ENCODE measurements around the gene AGRN.
"Not testable (repeated sequence)": the region's sequence is repeated elsewhere in the genome, so short reads cannot be mapped to it uniquely, and the experiment has no call there.

The AGRN gene

GRCh38 chr1:1053682-1054081 lies 33.8 kb downstream of the AGRN start:
- no peak for DNase-seq (ENCODE audit: low spot score)

GRCh38 chr1:1054099-1054700 lies 34.3 kb downstream of the AGRN start:
- DNase-seq (ENCODE audit: low spot score) = no peak

DNA sequence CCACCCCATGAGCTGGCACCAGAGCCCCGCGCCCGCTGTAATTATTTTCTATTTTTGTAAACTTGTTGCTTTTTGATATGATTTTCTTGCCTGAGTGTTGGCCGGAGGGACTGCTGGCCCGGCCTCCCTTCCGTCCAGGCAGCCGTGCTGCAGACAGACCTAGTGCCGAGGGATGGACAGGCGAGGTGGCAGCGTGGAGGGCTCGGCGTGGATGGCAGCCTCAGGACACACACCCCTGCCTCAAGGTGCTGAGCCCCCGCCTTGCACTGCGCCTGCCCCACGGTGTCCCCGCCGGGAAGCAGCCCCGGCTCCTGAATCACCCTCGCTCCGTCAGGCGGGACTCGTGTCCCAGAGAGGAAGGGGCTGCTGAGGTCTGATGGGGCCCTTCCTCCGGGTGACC lies 35.1 kb downstream of the AGRN start:
- no peak for DNase-seq (ENCODE audit: low spot score)

- DNase-seq (ENCODE audit: low spot score) = no peak
Measured at GRCh38 chr1:1055841-1056736, 36.2 kb downstream of the AGRN start.

GRCh38 chr1:1057769-1058087 lies 37.8 kb downstream of the AGRN start:
- DNase-seq (ENCODE audit: low spot score) = not testable (repeated sequence)

DNA sequence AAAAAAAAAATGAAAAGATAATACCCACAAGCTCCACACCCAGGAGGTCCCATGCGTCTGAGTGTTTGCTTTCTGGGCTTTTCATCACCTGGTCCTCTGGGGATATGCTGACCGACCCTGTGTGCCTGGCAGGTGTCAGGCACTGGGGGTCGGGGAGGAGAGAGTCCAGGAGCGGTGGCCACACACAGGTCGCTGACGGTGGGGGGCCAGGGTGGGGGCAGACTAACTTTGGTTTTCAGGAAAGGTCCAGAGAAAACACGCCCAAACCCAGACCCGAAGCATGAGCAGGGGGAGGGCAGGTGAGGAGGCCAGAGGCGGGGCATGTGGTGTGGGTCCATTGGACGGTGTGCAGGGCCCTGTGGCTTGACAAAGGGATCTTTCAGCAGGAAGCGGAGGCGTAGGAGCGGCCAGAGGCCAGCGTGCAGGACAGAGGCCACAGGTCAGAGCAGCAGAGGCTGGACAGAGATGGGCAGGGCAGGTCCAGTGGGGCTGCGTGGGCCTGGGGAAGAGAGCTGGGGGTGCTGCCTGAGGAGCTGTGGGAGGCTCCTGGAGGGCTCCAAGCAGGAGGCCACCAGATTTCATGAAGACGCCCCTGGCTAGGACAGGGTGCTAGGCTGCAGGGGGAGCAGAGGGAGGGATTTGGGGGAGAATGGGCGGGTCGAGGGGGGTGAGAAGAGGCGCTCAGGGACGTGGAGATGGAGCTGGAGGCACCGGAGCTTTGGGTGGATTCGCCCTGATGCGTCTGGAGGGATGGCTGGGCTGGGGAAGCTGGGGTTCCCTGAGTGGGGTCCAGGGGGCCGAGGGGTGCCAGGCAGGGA lies 38.4 kb downstream of the AGRN start:
- no peak for DNase-seq (ENCODE audit: low spot score)

GRCh38 chr1:1058921-1059493 lies 39.1 kb downstream of the AGRN start:
- DNase-seq (ENCODE audit: low spot score) = no peak

DNA sequence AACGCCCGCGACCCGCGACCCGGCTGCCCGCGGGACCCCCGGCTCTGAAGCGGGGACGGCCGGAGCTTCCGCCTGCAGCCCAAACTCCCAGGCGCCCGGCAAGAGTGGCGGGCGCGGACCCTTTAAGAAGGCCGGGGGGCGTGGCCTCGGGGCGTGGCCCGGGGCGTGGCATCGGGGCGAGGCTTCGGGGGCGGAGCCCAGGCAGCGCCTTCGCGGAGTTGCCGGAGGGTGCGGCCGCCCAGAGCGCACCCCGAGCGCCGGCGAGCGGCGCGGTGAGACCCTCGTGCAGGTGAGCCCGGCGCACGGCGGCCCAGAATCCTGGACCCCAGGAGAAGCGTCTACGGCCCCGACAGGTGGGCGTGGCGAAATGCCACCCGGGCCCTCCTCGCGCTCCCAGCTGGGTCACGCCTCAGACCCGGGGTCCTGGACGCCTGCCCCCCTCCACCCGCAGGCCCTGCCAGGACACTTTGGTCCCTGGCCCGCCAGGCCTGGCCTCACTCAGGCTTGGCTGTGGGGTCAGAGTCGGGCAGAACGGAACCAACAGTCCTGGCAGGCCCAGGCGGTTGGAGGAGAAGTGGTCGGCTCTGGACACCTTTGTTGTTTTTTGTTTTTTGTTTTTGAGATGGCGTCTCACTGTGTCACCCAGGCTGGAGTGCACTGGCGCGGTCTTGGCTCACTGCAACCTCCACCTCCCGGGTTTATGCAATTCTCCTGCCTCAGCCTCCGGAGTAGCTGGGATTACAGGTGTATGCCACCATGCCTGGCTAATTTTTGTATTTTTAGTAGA lies 39.8 kb downstream of the AGRN start:
- DNase-seq (ENCODE audit: low spot score) = peak; percentile 96

GRCh38 chr1:1060281-1061000 lies 40.5 kb downstream of the AGRN start:
- no peak for DNase-seq (ENCODE audit: low spot score)

DNA sequence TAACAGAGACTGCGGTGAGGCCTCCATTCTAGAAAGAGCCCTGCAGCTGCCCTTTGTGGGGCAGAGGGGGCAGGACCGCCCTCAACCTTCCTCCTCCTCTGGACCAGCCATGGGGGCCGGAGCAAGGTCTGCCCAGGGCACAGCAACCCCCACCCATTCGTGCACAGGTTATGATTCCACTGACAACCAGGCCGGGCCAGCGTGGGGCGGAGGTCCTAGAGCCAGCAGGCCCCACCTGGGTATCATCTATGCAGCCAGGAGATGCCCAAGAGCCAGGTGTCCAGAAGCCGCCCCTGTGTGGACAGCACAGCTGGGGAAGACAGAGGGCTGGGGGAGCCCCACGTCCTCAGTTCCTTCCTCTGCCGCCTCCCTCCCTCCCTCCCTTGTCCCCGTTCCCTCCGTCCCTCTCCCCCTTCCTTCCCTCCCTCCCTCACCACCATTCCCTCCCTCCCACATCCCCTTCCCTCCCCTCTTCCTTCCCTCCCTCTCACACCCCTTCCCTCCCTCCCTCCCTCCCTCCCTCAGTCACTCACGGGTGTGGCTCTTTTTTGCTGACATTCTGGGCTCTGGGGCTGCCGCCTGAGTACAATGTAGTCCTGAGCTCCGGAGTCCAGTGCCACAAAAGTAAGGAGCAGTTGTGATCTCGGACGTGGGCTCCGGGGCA lies 41.9 kb downstream of the AGRN start:
- no peak for DNase-seq (ENCODE audit: low spot score)

- no peak for DNase-seq (ENCODE audit: low spot score)
Measured at GRCh38 chr1:1062348-1063163, 42.6 kb downstream of the AGRN start.

- DNase-seq (ENCODE audit: low spot score) = no peak
Measured at GRCh38 chr1:1063261-1063944, 43.5 kb downstream of the AGRN start.

DNA sequence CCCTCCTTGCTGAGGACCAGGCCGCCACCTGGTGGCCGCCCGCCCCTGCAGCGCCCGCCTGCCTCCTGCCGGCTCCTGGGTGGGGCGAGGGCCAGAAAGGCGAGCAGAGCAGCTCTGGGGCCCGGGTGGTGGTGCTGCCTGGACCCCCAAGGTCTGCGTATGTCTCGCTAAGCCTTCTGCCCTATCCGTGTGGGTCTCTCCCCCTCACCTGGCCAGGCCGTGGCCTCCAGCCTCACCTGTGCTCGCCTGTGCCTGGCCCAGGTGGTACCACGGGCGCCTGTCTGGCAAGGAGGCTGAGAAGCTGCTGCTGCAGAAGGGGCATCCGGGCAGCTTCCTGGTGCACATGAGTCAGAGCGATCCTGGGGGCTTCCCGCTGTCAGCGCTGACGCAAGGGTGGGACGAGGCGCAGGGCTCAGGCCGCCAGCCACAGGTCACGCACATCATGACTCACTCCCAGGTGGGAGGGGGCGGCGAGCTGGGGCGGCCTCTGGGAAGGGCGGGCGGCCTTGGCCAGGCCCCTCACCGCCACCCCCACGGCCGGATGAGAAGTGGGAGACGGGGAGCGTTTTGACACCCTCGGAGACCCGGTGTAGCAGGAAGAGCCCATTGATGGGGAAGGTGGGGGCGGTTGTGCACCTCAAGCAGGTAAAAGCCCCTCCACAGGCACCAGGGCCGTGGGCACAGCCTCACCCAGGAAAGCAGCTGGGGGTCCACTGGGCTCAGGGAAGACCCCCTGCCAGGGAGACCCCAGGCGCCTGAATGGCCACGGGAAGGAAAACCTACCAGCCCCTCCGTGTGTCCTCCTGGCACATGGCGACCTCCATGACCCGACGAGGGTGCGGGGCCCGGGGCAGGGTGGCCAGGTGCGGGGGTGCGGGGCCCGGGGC lies 44.3 kb downstream of the AGRN start:
- peak; percentile 66 for DNase-seq (ENCODE audit: low spot score)

GRCh38 chr1:1065265-1065939 lies 45.5 kb downstream of the AGRN start:
- no peak for DNase-seq (ENCODE audit: low spot score)

DNA sequence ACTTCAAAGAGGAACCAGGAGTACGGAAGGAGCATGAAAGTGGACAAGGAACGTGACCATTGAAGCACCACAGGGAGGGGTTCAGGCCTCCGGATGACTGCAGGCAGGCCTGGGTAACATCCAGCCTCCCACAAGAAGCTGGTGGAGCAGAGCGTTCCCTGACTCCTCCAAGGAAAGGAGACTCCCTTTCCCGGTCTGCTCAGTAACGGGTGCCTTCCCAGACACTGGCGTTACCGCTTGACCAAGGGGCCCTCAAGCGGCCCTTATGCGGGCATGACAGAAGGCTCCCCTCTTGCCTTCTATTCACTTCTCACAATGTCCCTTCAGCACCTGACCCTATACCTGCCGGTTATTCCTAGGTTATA lies 46.0 kb downstream of the AGRN start:
- DNase-seq (ENCODE audit: low spot score) = not testable (repeated sequence)

GRCh38 chr1:1066403-1067283 lies 46.7 kb downstream of the AGRN start:
- DNase-seq (ENCODE audit: low spot score) = peak; percentile 35

Data from AG08395 (cell line).